Fibroblast of mammary gland (primary cell): Measurements from ENCODE around the gene THEM4.
"Not testable (repeated sequence)": the region's sequence is repeated elsewhere in the genome, so short reads cannot be mapped to it uniquely, and the experiment has no call there.

Experiments
- DNase-seq: peaks from one replicate; pipeline ENCODE4 v3.0.0-alpha.2; 2010; ENCODE audit warnings: low read depth
- H3K4me3 ChIP-seq: 2 replicates; pipeline ENCODE4 v1.5.1; 2011; ENCODE audit warnings: low read depth, mild to moderate bottlenecking, low read length, moderate library complexity; ENCODE audit not compliant: control insufficient read depth
- TF ChIP-seq, protein P1 (sequence below): conservative IDR thresholded peaks from 2 replicates; pipeline ENCODE4 v1.5.1; 2011; ENCODE audit warnings: low read depth, low read length, inconsistent platforms; ENCODE audit not compliant: control insufficient read depth, insufficient read depth

Gene THEM4

DNA sequence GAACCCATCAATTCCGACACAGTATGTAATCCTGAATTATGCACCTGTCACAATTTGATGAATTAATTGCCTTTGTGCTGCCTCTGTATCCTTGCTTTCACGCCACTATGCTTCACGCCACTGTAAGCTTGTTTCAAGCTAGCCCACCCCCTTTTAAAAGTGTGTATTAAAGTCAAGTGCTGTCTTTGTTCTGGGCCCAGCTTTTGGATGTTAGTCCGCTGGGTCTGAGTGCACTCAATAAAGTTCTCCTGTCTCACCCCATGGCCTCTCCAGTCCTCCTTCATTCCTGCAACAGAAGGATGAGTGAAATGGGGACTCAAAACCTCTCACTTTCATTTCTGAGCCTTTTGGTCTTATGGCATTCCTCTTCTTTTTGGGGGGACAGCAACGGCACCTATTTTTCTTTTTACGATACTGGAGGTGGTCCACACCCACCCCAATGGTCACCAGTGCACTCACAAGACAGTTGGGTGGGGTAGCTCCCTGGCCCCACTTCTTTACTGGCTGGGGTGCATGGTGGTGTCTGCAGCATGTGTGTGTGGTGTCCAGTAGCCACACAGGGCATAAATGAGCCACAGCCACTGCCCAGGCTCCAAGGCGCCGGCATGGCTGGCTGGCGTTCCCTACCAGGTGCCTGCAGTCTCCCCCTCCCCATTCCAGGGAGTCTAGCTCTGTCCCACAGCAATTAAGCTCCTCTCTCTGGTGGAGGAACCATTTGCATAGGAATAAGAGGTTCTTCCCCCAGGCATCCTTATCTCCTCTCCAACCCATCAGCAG is 1.8 kb downstream of the THEM4 start:
- TF ChIP-seq, protein P1, sequence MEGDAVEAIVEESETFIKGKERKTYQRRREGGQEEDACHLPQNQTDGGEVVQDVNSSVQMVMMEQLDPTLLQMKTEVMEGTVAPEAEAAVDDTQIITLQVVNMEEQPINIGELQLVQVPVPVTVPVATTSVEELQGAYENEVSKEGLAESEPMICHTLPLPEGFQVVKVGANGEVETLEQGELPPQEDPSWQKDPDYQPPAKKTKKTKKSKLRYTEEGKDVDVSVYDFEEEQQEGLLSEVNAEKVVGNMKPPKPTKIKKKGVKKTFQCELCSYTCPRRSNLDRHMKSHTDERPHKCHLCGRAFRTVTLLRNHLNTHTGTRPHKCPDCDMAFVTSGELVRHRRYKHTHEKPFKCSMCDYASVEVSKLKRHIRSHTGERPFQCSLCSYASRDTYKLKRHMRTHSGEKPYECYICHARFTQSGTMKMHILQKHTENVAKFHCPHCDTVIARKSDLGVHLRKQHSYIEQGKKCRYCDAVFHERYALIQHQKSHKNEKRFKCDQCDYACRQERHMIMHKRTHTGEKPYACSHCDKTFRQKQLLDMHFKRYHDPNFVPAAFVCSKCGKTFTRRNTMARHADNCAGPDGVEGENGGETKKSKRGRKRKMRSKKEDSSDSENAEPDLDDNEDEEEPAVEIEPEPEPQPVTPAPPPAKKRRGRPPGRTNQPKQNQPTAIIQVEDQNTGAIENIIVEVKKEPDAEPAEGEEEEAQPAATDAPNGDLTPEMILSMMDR = no peak
- DNase-seq = peak; percentile 11
- no peak overlapping the region for H3K4me3 ChIP-seq

DNA sequence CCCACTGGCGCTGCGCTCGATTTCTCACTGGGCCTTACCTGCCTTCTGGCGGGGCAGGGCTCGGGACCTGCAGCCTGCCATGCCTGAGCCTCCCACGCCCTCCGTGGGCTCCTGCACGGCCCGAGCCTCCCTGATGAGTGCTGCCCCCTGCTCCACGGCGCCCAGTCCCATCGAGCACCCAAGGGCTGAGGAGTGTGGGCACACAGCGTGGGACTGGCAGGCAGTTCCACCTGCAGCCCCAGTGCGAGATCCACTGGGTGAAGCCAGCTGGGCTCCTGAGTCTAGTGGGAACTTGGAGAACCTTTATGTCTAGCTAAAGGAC is 3.0 kb downstream of the THEM4 start:
- not testable (repeated sequence) for H3K4me3 ChIP-seq, DNase-seq

DNA sequence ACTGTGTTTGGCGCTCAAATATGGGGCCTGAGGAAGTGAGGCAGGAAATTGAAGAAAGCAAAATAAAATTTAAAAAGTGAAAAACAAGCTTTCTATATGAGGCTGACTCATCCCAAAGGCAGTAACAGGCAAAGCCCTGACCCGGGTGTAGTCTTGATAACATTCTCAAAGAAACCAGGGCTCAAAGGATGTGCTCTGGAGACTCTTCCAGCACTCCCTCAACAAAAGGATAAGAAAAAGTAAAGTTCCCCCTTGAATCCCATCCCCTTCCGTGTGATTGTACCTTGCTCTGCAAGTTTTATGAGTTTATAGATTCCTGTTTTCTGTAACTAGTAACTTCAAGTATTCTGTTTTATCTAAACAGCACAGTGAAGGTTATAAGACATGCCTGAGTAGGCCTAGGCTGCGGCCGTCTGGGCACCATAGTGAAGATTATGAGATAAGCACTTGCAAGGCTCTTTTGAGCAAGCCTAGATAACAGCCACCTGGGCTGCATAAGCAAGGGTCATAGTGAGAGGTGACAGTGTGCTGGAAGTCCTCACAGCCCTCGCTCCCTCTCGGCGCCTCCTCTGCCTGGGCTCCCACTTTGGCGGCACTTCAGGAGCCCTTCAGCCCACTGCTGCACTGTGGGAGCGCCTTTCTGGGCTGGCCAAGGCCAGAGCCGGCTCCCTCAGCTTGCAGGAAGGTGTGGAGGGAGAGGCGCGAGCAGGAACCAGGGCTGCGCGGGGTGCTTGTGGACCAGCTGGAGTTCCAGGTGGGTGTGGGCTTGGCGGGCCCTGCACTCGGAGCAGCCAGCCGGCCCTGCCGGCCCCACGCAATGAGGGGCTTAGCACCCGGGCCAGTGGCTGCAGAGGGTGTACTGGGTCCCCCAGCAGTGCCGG is 3.6 kb downstream of the THEM4 start:
- DNase-seq = peak; percentile 33
- H3K4me3 ChIP-seq = not testable (repeated sequence)

DNA sequence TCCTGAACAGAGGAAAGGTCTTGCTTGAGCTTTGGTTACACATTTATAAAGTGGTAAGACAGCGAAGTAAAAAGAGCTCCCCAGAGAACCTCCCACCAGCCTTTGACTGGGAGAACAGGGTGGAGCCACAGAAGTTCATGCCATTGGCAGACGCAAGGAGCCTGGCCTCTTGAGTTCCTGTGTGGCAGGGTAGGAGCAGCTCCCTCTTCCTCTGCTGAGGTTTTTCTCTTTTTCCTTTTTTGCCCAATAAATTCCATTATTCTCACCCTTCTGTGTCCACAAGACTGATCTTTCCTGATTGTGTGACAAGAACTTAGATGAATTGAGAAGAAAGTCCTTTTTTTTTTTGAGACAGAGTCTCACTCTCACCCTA is 4.3 kb downstream of the THEM4 start:
- TF ChIP-seq, protein P1 = no peak
- peak; percentile 41 for DNase-seq
- H3K4me3 ChIP-seq = no peak overlapping the region

DNA sequence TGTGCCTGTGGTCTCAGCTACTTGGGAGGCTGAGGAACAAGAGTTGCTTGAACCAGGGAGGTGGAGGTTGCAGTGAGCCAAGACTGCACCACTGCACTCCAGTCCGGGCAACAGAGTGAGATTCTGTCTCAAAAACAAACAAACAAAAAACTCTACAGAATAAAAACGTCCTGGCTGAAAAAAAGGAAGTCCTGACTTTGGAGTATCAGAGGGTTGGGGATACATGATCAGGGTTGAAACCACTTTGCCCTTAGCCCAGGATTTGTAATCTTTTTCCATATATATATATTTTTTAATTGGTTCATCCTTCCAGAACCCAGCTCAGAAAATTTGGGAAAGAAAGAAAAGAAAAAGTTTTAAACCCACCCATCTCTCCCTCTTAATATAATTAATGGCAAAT is 6.5 kb downstream of the THEM4 start:
- no peak for DNase-seq

DNA sequence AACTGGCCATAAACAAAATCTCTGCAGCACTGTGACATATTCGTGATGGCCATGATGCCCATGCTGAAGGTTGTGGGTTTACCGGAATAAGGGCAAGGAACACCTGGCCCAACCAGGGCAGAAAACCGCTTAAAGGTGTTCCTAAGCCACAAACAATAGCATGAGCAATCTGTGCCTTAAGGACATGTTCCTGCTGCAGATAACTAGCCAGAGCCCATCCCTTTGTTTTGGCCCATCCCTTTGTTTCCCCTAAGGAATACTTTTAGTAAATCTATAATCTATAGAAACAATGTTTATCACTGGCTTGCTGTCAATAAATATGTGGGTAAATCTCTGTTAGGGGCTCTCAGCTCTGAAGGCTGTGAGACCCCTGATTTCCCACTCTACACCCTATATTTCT is 8.5 kb downstream of the THEM4 start:
- H3K4me3 ChIP-seq, DNase-seq: not testable (repeated sequence)

More for the DNA sequence above, 6.5 kb downstream of the THEM4 start:
- TF ChIP-seq, protein P1 = no peak
- H3K4me3 ChIP-seq = no peak overlapping the region

DNA sequence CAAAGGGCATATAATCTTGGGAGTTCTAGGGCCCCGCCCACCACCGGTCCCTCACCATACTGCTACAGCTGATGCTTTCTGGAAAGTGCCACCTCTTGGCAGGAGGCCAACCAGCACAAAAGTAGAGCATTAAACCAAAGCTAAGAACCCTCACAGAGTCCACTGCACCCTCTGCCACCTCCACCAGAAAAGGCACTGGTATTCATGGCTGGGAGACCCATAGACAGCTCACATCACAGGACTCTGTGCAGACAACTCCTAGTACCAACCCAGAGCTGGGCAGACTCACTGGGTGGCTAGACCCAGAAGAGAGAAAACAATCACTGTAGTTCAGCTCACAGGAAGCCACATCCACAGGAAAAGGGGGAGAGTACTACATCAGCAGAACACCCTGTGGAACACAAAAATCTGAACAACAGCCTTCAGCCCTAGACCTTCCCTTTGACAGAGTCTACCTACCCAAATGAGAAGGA is 10.8 kb downstream of the THEM4 start:
- DNase-seq = no peak
- no peak overlapping the region for H3K4me3 ChIP-seq

DNA sequence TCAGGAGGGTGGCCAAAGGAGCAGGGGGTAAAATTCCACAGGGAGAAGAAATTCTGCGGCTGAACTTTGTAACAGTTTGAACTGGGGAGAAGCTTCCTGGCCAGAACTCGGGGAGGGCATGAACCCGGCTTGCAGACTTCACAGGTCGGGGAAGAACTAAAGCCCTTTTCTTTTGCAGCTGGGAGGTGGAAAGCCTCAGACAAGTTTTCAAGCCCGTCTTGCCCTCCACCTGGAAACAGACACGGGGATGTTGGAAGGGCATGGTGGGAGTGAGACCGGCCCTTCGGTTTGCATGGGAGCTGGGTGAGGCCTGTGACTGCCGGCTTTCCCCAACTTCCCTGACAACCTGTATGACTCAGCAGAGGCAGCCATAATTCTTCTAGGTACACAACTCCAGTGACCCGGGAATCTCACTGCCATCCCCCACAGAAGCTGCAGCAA is 11.3 kb downstream of the THEM4 start:
- TF ChIP-seq, protein P1 = no peak
- no peak overlapping the region for H3K4me3 ChIP-seq
- no peak for DNase-seq

More for the DNA sequence above, 10.8 kb downstream of the THEM4 start:
- TF ChIP-seq, protein P1 = no peak
